Heart left ventricle (tissue), 16 donors: ENCODE measurements around the gene DZIP1L. TPM values are rescaled to one million over a fixed set of nuclear protein-coding genes. Genes with fewer than 3 reads are reported as not detected.

Experiments
- ATAC-seq, 4 donors: fragments of 200-7000 bp; cut with Tn5 transposase; one replicate each; pipeline ENCODE4 v1.9.1; 2020 to 2022; ENCODE audit warnings: moderate library complexity in 4 of 4, mild to moderate bottlenecking in 3 of 4, moderate number of reproducible peaks in 1 of 4
- DNase-seq, 5 donors: peaks; one replicate each; pipeline ENCODE4 v3.0.0-alpha.2; 2020
- H3K27ac ChIP-seq, 12 donors: fragments of 200-600 bp; sonication (generic) in 4 of 12; one replicate each; pipeline versions ENCODE4 v1.5.0 to v1.8.0; 2016 to 2022; ENCODE audit warnings: mild to moderate bottlenecking in 2 of 12
- H3K27me3 ChIP-seq, 9 donors: fragments of 200-600 bp; sonication (generic) in 2 of 9; one replicate each; pipeline versions ENCODE4 v1.5.1 to v1.8.0; 2016 to 2022; ENCODE audit warnings: mild to moderate bottlenecking in 3 of 9
- H3K36me3 ChIP-seq, 9 donors: fragments of 200-600 bp; sonication (generic) in 2 of 9; one replicate each; pipeline versions ENCODE4 v1.5.0 to v1.8.0; 2018 to 2022; ENCODE audit warnings: mild to moderate bottlenecking in 2 of 9
- H3K4me1 ChIP-seq, 12 donors: fragments of 200-600 bp; sonication (generic) in 4 of 12; one replicate each; pipeline versions ENCODE4 v1.5.0 to v1.8.0; 2016 to 2022; ENCODE audit warnings: mild to moderate bottlenecking in 3 of 12
- H3K4me3 ChIP-seq, 12 donors: fragments of 200-600 bp; sonication (generic) in 4 of 12; one replicate each; pipeline versions ENCODE4 v1.5.0 to v1.8.0; 2017 to 2022; ENCODE audit warnings: mild to moderate bottlenecking in 9 of 12, moderate library complexity in 4 of 12
- H3K9me3 ChIP-seq, 12 donors: fragments of 200-600 bp; sonication (generic) in 4 of 12; one replicate each; pipeline versions ENCODE4 v1.5.0 to v1.8.0; 2016 to 2022; ENCODE audit warnings: mild to moderate bottlenecking in 1 of 12
- CTCF ChIP-seq, 12 donors: fragments of 200-600 bp; sonication (generic) in 4 of 12; IDR thresholded peaks; one replicate each; pipeline versions ENCODE4 v1.5.0 to v1.8.0; 2018 to 2022; ENCODE audit warnings: antibody characterized with exemption in 12 of 12, mild to moderate bottlenecking in 5 of 12
- POLR2A ChIP-seq, 2 donors: fragments of 450-650 bp; IDR thresholded peaks; one replicate each; pipeline ENCODE4 v1.6.1; 2017; ENCODE audit warnings: antibody characterized with exemption in 2 of 2, mild to moderate bottlenecking in 2 of 2, moderate library complexity in 2 of 2
- WGBS, 4 donors: extraction: QIAGEN DNeasy Blood & Tissue Kit in 2 of 4; methylation state at CpG; one replicate each; pipeline versions ENCODE4 v1.1.5 to v1.1.7; 2013 to 2018; 5-methylcytosine and 5-hydroxymethylcytosine counted together
- intact Hi-C, 10 donors: fragments of 100-400 bp; cut with DNase I; formaldehyde crosslinking; loops; one replicate each; pipeline versions ENCODE4 v1.11.1 to v1.14.2; 2022
- polyA plus RNA-seq, 2 donors: library from polyadenylated mRNA; stranded (reverse); fragments of 200-250 nt; gene quantifications; one replicate each; pipeline ENCODE4 v1.2.3, GENCODE V29; 2013
- total RNA-seq, 9 donors: library from RNA; depleted of rRNA in 2 of 9; stranded (reverse); fragments of >200 nt in 2 of 9; fragmentation: NEBNext Ultra II Directional in 3 of 9; extraction: Animal tissue kit (Norgen Biotek cat#: 25700) in 3 of 9; gene quantifications; one replicate each; pipeline versions ENCODE4 v1.1.0 to v1.2.4, GENCODE V29; 2016 to 2023
- donor health status: ischemic (EF 13 %, LVEDD 7.1; RV severe dilation, severe dysfunction).
- donor health status: healthy with polysubstance abuse.
- donor health status: DM: no; HTN: yes; CAD: no.
- donor health status: DM: no; HTN: no; CAD: no.
- donor health status: ischemic (EF 25% LVEDD 6.9; RV normal size, moderate dysfunction).
- donor health status: ischemic (EF 25% LVEDD 5.7; RV mildly dilated, moderate dysfunction).
- donor health status: healthy.
- donor health status: DM: yes; HTN: yes; CAD: no.
- donor health status: ischemic (EF 35%, LVEDD 5.7; RV mildly dilated, moderate dysfunction).
- donor health status: nonischemic (EF 11% LVEDD 7.7; RV severe dilation, severe dysfunction).
- donor health status: DM: yes; HTN: yes; CAD: no.
- donor health status: PGD.
- donor health status: ischemic (EF 29% LVEDD 5.4; RV normal size, mild dysfunction).
- donor health status: nonischemic (EF 23%, LVEDD 6.1; RV moderate dilation, normal function).

Gene DZIP1L
- total and polyA plus RNA-seq, 11 donors, result 1.6 to 7.6 (median 3.6) TPM

DNA sequence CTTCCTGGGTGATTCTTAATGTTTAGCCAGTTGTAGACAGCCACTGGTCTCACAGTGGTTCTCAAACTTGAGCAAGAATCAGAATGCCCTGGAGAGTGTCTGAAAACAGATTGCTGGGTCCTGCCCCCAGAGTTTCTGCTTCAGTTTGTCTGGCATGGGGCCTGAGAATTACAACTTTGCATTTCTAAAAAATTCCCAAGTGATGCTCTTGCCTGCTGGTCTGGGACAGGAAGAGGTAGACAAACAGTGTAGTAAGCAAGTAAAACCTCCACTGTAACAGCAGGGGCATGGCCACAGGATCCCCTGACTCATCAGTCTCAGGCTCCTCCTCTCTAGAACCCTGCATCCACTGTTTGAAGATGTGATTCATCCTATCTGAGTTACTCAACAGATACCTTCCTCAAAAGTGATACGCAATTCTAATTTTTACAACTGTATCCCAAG, 36.5 kb downstream of the DZIP1L start:
- ATAC-seq, result peak in 2 of 4 donors; percentile 25 to 64

DNA sequence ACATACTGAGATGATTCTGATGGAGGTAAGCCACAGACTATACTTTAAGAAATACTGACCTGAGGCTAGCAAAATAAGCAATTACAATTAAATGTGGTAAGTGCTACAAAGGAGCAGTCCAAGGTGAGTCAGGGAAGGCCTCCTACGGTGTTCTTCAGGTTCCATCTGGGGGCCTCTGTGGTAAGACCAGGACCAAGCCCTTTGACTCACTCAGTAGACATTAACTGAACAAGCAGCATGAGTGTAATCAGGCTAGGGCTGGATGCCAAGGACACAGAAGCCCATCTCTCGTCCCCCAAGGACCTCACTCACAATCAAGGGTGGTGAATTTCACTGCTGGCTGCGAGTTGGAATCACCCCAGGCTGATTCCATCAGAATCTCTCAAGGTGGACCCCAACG, 37.3 kb downstream of the DZIP1L start:
- intact Hi-C loops, result no loop called here
- Histone ChIP-seq H3K4me3 (no peak overlapping the region), H3K27ac (no peak overlapping the region), H3K27me3 (no peaks in the 10 kb centered on the region), H3K9me3 (peaks cover 0 to 6% (median 0%) of the 10 kb centered on the region in 12 donors), H3K4me1 (peaks cover 0 to 6% (median 0%) of the 10 kb centered on the region in 12 donors), H3K36me3 (peaks cover 0 to 69% (median 24%) of the 10 kb centered on the region in 9 donors)
- no peak for ATAC-seq
- DNase-seq, result no peak
- TF ChIP-seq CTCF (IDR thresholded peaks at IDR 0.05) (no peak), POLR2A (IDR thresholded peaks at IDR 0.05) (no peak)
- WGBS, 4 donors, result 87 to 97% (median 88%) methylated on average over 4 of the region's 4 CpGs

More for the DNA sequence above, 36.5 kb downstream of the DZIP1L start:
- WGBS, 4 donors, result 0 to 90% (median 1%) methylated on average over 1 of the region's 1 CpG
- Histone ChIP-seq H3K27ac (peak overlapping the region in 1 of 12 donors; percentile 18), H3K9me3 (peaks cover 0 to 4% (median 0%) of the 10 kb centered on the region in 12 donors), H3K4me3 (no peak overlapping the region), H3K27me3 (no peaks in the 10 kb centered on the region), H3K36me3 (peaks cover 0 to 72% (median 32%) of the 10 kb centered on the region in 9 donors), H3K4me1 (peaks cover 0 to 6% (median 0%) of the 10 kb centered on the region in 12 donors)
- TF ChIP-seq CTCF (IDR thresholded peaks at IDR 0.05) (no peak), POLR2A (IDR thresholded peaks at IDR 0.05) (no peak)
- DNase-seq, result no peak
- intact Hi-C loops, result no loop called here

GRCh38 chr3:138072796-138073195, 42.6 kb downstream of the DZIP1L start:
- intact Hi-C loops, result no loop called here
- H3K27ac ChIP-seq, result no peak overlapping the region
- TF ChIP-seq POLR2A (IDR thresholded peaks at IDR 0.05), result no peak
- no peak for TF ChIP-seq CTCF (IDR thresholded peaks at IDR 0.05)
- no peak overlapping the region for H3K4me3 ChIP-seq
- ATAC-seq (no peak), DNase-seq (no peak)
- H3K4me1 ChIP-seq, result no peaks in the 10 kb centered on the region
- H3K9me3 ChIP-seq, result peaks cover 0 to 6% (median 0%) of the 10 kb centered on the region in 12 donors
- WGBS, 4 donors, result 83 to 90% (median 88%) methylated on average over 8 of the region's 8 CpGs
- no peaks in the 10 kb centered on the region for H3K27me3 ChIP-seq
- peaks cover 0 to 59% (median 21%) of the 10 kb centered on the region in 9 donors for H3K36me3 ChIP-seq

DNA sequence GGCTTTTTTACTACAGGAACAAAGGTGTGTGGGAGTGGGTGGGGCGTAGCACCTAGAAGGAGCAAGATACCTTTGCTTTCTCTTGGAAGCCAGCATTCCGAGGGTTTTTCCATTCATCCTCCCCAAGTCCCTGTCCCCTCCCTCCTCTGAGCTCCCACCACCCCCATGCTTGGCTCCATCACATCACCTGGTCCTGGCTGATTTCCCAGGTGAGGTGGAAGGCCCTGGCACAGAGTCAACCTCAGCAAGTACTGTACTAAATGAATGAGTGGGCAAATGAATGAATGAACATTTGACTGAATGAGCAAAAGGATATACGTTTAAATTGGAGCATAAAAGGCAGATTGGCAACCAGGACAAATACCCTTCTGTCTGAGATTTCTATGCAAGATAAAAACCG, 45.4 kb downstream of the DZIP1L start:
- ATAC-seq (no peak), DNase-seq (no peak)
- Histone ChIP-seq H3K27me3 (no peaks in the 10 kb centered on the region), H3K4me3 (no peak overlapping the region), H3K27ac (no peak overlapping the region), H3K4me1 (no peaks in the 10 kb centered on the region), H3K36me3 (peaks cover 0 to 64% (median 36%) of the 10 kb centered on the region in 9 donors), H3K9me3 (peaks cover 0 to 6% (median 0%) of the 10 kb centered on the region in 12 donors)
- TF ChIP-seq CTCF (IDR thresholded peaks at IDR 0.05) (no peak), POLR2A (IDR thresholded peaks at IDR 0.05) (no peak)
- WGBS, 4 donors, result 88 to 92% (median 89%) methylated on average over 4 of the region's 4 CpGs
- intact Hi-C loops, result loop anchor here in 1 of 10 donors (2.0 kb wide), 1 partner anchor 49 kb away; no protein-coding TSS in a partner anchor
